Skeletal muscle tissue (tissue), 4 donors: ENCODE data around the gene RNF43. TPM values are rescaled to one million over a fixed set of nuclear protein-coding genes. Genes with fewer than 3 reads are reported as not detected.

Experiments used
- H3K27ac ChIP-seq: one replicate; pipeline ENCODE4 v1.7.0; 2013; ENCODE audit warnings: mild to moderate bottlenecking, low read depth, low read length, inconsistent platforms
- H3K27me3 ChIP-seq, 3 donors: one replicate each; pipeline ENCODE4 v1.7.0; 2013; ENCODE audit warnings: low read length in 3 of 3; ENCODE audit not compliant: control insufficient read depth in 3 of 3, insufficient read depth in 3 of 3
- H3K36me3 ChIP-seq, 3 donors: one replicate each; pipeline ENCODE4 v1.7.0; 2013; ENCODE audit warnings: low read length in 3 of 3; ENCODE audit not compliant: control insufficient read depth in 3 of 3, insufficient read depth in 3 of 3
- H3K4me1 ChIP-seq, 3 donors: one replicate each; pipeline ENCODE4 v1.7.0; 2013; ENCODE audit warnings: low read length in 3 of 3, mild to moderate bottlenecking in 3 of 3; ENCODE audit not compliant: control insufficient read depth in 3 of 3, insufficient read depth in 3 of 3
- H3K4me3 ChIP-seq, 3 donors: one replicate each; pipeline ENCODE4 v1.7.0; 2013; ENCODE audit warnings: low read length in 3 of 3
- H3K9ac ChIP-seq, 3 donors: one replicate each; pipeline ENCODE4 v1.7.0; 2013; ENCODE audit warnings: low read length in 3 of 3, mild to moderate bottlenecking in 3 of 3, moderate library complexity in 2 of 3, low read depth in 1 of 3
- H3K9me3 ChIP-seq, 3 donors: one replicate each; pipeline ENCODE4 v1.7.0; 2013; ENCODE audit warnings: low read length in 3 of 3; ENCODE audit not compliant: control insufficient read depth in 3 of 3
- total RNA-seq: library from RNA; depleted of rRNA; stranded (reverse); fragments of >200 nt; gene quantifications from one replicate; pipeline ENCODE4 v1.2.3, GENCODE V29; 2014
- donor health status: Osteomylitis.

RNF43 gene
- total RNA-seq, 1 donor from 2014 or later: not detected

DNA sequence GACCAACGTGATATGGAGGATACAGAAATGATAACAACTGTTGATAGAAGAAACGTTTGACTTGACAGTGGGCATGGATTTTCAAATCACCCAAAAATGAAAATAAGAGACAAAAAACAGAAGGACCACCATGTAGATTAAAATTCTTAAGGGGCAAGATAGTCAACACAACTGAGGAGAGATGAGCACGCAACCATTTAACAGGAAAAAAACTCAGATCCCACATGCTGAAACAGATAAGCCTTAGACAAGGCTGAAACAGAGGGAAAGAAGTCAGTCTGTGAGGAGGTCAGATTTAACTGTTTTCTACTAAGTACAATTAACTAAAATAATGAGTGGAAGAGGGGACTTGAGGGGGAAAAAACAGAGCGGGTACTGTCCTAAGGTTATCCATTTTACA lies 21.2 kb downstream of the RNF43 start:
- Histone ChIP-seq H3K36me3 (no peaks in the 10 kb centered on the region), H3K4me3 (no peak overlapping the region), H3K27me3 (peaks cover 0 to 12% (median 8%) of the 10 kb centered on the region in 3 donors), H3K9ac (no peak overlapping the region), H3K4me1 (no peaks in the 10 kb centered on the region), H3K9me3 (no peaks in the 10 kb centered on the region), H3K27ac (no peak overlapping the region)

DNA sequence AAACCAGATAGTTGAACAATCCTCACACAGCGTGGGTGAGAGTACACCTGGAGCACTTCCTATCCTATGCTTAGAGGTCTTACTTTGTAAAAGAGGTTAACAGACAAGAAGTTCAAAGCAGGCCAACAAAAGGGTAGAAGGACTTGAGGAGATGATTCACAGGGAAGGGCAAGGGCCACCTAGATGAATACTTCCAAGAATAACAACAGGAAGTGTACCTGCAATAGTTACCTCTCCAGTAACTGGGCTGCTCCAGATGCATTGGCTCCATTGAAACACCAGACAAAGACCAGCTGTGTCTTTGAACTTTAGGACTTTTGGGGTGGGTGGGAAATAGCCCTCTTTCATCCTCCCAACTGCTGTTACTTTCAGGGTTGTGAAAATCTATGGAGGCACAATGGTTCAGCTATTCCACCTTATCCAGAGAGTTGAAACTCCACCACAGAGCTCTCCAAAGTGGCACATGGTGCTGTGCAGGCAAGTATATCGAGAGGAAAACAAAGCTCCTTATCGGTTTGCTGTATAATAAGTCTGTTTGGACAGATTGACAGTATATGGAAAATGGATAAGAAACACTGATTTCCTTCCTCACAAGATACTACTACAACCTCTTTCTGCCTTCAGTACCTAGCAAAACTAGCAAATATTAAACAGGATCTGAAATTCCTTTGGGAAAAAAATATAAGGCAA lies 22.7 kb downstream of the RNF43 start:
- peaks cover 0 to 13% (median 12%) of the 10 kb centered on the region in 3 donors for H3K27me3 ChIP-seq
- no peak overlapping the region for H3K27ac ChIP-seq
- H3K36me3 ChIP-seq: no peaks in the 10 kb centered on the region

DNA sequence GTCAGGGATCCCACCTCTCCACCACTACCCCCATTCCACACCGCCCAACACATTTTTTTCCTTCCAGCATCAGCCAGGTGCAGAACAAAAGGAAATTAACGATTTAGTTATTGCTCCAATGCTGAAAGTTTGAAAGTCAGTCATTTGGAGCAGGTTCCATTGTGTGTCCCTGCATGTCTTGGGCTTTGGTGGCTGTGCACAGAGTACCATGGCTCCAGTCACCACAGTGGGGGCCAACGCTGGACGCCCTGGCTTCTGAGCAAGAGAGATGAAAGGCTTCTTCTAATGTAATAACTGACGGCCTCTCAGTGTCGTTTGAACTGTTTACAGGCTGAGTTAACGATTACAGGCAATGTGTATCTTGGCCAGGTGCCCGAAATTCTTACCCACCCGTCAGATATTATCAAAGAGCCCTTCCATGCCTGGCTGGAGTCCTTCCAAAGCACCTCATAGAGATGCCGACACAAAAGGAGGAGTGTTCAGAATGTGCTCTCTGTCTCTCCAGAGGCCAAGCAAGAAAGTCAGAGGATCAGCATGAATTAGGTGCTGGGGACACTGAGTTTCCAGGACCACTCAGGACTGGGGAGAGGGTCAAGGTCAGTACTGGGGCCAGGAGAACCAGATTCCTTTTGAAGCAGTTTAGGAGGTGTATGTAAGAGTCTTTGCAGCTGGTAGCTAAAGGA lies 25.9 kb downstream of the RNF43 start:
- no peaks in the 10 kb centered on the region for H3K9me3 ChIP-seq
- no peak overlapping the region for H3K27ac ChIP-seq
- no peak overlapping the region for H3K9ac ChIP-seq
- H3K36me3 ChIP-seq: no peaks in the 10 kb centered on the region
- H3K27me3 ChIP-seq: peaks cover 0 to 15% (median 13%) of the 10 kb centered on the region in 3 donors
- H3K4me1 ChIP-seq: no peaks in the 10 kb centered on the region
- no peak overlapping the region for H3K4me3 ChIP-seq

More for the DNA sequence above, 22.7 kb downstream of the RNF43 start:
- Histone ChIP-seq H3K4me3 (no peak overlapping the region), H3K9me3 (no peaks in the 10 kb centered on the region), H3K9ac (no peak overlapping the region), H3K4me1 (no peaks in the 10 kb centered on the region)

DNA sequence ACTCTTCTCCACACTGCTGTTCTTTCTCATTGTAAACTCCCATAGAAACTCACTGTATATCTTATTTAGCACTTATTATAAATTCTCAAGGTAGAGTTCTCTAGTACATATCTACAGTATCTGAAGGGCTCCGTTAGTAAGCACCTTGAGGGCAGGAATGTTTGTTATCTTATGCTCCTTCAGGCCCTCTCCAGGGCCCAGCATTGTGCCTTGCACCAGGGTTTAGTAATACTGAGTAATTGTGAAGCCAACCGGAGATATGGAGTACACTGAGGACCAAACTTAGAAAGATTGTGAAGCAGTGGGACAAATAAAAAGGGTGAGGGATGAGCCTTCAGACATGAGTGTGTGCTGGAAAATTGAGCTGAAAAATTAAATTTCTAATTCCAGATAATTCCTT lies 26.4 kb downstream of the RNF43 start:
- Histone ChIP-seq H3K9ac (no peak overlapping the region), H3K36me3 (no peaks in the 10 kb centered on the region), H3K4me1 (no peaks in the 10 kb centered on the region), H3K9me3 (no peaks in the 10 kb centered on the region), H3K27me3 (peaks cover 0 to 13% (median 11%) of the 10 kb centered on the region in 3 donors), H3K4me3 (no peak overlapping the region), H3K27ac (no peak overlapping the region)

DNA sequence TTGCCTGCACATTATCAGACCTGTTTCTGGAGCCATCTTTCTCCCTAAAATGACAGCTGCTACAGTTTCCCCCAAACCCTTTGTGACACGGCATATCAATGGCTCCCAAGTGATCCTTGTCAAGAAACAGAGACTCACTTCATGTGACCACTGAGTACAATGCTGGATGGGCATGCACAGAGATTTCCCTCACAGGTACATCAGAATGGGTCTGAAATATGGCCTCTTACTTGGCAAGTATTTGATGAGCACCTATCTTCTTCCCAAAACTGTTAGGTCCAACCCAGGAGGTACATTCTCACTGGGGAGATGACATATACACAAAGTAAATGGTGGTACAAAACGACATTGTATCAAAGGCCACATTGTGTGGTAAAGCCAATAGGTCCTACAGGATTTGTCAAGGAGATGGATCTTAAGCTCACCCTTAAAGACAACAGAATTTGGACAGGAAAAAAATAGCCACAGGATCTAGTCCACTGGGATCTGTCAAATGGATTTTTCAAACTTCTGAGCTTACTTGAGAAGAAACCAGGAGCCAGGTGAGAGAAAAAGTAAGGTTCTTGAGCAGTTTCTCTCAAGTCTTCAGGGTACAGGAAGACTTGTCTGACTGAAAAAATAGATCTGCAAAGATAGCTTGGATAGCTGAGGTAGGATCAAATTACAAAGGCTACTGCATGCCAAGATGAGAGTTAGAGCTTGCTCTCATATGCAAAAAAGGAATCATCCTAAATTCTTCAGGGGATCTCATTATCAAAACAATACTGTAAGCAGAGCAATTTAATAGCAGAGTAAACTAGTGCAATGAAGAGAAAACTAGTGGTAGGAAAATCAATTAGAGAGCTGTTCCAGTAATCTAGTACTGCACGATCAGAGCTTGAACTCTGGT lies 28.8 kb downstream of the RNF43 start:
- no peak overlapping the region for H3K4me3 ChIP-seq
- peaks cover 0 to 10% (median 8%) of the 10 kb centered on the region in 3 donors for H3K27me3 ChIP-seq
- H3K36me3 ChIP-seq: no peaks in the 10 kb centered on the region
- H3K27ac ChIP-seq: no peak overlapping the region
- H3K9ac ChIP-seq: no peak overlapping the region
- no peaks in the 10 kb centered on the region for H3K9me3 ChIP-seq
- no peaks in the 10 kb centered on the region for H3K4me1 ChIP-seq

DNA sequence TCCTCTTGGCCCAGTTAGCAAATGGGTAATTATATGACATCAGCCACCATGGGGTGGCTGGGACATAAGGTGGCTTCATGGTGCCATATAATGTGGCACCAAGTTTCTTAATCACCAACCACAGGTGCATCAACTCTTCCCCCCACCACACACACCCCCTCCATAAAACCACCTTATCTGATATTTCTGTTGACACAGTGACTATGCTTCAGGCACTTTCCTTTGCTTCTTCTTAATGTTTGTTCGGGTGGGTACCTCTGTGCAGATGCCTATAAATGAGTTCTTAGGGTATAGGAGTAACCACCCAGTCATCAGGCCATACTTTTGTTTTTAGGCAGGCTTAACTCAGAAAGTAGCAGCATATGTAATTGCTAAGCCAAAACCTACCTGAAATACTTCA lies 29.5 kb downstream of the RNF43 start:
- Histone ChIP-seq H3K27ac (no peak overlapping the region), H3K9ac (no peak overlapping the region), H3K9me3 (no peaks in the 10 kb centered on the region), H3K27me3 (peaks cover 0 to 10% (median 8%) of the 10 kb centered on the region in 3 donors), H3K4me1 (no peaks in the 10 kb centered on the region), H3K4me3 (no peak overlapping the region), H3K36me3 (no peaks in the 10 kb centered on the region)

DNA sequence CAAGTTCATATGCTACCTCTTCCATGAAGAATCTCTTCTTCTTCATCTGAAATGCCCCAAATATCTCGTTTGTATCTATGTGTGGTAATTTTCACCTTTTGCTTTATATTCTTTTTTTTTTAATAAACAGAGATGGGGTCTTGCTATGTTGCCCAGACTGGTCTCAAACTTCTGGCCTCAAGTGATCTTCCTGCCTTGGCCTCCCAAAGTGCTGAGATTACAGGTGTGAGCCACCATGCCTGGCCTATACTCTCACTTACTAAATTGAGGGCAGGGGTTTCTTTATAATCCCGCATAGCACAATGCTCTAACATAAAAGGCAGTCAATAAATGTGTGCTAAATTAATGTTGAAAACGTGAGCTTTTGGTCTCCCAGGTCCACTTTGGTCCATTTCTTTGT lies 30.6 kb downstream of the RNF43 start:
- Histone ChIP-seq H3K4me3 (no peak overlapping the region), H3K27me3 (peaks cover 0 to 10% (median 6%) of the 10 kb centered on the region in 3 donors), H3K9ac (no peak overlapping the region), H3K36me3 (no peaks in the 10 kb centered on the region), H3K27ac (no peak overlapping the region), H3K4me1 (peaks cover 0 to 3% (median 0%) of the 10 kb centered on the region in 3 donors), H3K9me3 (no peaks in the 10 kb centered on the region)

DNA sequence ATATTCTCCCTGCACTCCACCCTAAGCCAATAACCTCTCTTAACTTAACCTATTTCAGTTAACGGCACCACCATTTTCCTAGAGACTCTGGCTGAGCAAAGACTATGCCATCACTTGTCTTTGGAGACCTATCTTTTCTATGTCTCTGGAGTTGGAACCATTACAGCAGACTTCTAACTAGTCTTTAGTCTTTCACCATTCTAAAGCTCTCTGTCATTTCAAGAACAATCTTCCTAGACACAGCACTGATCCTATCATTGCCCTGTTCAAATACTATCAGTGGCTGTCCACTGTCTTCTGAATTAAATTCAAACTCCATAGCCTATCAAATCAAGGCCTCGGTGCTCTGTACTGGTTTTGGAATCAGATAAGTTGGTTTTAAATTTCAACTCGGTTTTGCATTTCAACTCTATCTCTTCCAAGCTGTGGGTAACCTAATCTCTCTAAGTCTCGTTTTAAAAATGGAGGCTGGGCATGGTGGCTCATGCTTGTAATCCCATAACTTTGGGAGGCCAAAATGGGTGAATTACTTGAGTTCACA lies 31.9 kb downstream of the RNF43 start:
- no peak overlapping the region for H3K4me3 ChIP-seq
- no peak overlapping the region for H3K27ac ChIP-seq
- no peaks in the 10 kb centered on the region for H3K9me3 ChIP-seq
- no peaks in the 10 kb centered on the region for H3K36me3 ChIP-seq
- peaks cover 0 to 3% (median 0%) of the 10 kb centered on the region in 3 donors for H3K4me1 ChIP-seq
- no peak overlapping the region for H3K9ac ChIP-seq
- H3K27me3 ChIP-seq: peaks cover 0 to 3% (median under 1%) of the 10 kb centered on the region in 3 donors

DNA sequence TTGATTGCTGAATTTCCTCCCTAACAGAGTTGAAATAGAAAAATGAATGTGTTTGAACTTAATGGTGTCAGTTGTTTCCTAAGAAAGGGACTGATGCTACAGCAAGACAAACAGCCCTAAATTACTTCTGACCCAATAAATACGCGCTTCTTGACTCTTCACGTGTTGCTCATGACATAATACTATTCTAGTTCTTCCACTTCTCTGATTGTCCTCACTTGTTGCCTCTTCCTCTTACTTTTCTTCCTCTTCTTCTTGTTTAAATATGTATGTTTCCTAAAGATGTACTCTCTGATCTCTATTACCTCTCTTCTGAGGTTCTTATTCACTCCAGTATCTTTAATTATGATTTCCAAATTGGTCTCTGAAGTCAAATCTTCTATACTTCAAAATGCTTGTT lies 32.4 kb downstream of the RNF43 start:
- peaks cover 0 to 3% (median 0%) of the 10 kb centered on the region in 3 donors for H3K27me3 ChIP-seq
- H3K36me3 ChIP-seq: no peaks in the 10 kb centered on the region
- no peak overlapping the region for H3K27ac ChIP-seq
- H3K4me1 ChIP-seq: peaks cover 0 to 3% (median 0%) of the 10 kb centered on the region in 3 donors
- H3K4me3 ChIP-seq: no peak overlapping the region
- H3K9ac ChIP-seq: no peak overlapping the region
- H3K9me3 ChIP-seq: no peaks in the 10 kb centered on the region
